ENCODE data around the gene EGFL6. TPM values are rescaled to one million over a fixed set of nuclear protein-coding genes. Genes with fewer than 3 reads are reported as not detected.
"Not testable (repeated sequence)": the region's sequence is repeated elsewhere in the genome, so short reads cannot be mapped to it uniquely, and the experiment has no call there.

The EGFL6 gene
- total RNA-seq, 1 donor from 2014 or later, result not detected

DNA sequence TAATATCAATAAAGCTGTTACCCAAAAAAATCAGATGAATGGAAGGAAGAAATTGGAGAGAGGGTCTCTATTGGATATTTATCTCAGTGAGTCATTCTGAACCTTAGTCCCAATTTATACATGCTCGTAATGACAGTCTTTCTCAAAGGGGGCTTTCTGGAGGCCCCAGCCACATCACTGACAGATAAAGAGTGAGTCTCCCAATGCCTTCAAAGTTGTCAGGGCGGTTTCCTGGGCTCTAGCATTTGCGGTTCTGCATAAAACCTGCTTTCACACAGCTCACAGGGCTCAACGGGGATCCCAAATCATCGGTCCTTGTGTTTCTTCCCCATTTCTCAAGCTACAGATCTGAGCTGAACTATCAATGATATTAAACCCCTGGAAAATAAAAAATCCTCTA lies 100.8 kb downstream of the EGFL6 start:
- TF ChIP-seq, protein P1, sequence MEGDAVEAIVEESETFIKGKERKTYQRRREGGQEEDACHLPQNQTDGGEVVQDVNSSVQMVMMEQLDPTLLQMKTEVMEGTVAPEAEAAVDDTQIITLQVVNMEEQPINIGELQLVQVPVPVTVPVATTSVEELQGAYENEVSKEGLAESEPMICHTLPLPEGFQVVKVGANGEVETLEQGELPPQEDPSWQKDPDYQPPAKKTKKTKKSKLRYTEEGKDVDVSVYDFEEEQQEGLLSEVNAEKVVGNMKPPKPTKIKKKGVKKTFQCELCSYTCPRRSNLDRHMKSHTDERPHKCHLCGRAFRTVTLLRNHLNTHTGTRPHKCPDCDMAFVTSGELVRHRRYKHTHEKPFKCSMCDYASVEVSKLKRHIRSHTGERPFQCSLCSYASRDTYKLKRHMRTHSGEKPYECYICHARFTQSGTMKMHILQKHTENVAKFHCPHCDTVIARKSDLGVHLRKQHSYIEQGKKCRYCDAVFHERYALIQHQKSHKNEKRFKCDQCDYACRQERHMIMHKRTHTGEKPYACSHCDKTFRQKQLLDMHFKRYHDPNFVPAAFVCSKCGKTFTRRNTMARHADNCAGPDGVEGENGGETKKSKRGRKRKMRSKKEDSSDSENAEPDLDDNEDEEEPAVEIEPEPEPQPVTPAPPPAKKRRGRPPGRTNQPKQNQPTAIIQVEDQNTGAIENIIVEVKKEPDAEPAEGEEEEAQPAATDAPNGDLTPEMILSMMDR (IDR thresholded peaks at IDR 0.05), result no peak
- H3K4me1 Mint-ChIP-seq (ENCODE audit: unreplicated experiment), result peaks cover 20% of the 10 kb centered on the region
- no peaks in the 10 kb centered on the region for H3K27me3 Mint-ChIP-seq (ENCODE audit: unreplicated experiment)
- H3K27ac Mint-ChIP-seq (ENCODE audit: unreplicated experiment), result peak overlapping the region; percentile 92
- DNase-seq (ENCODE audit: extremely low spot score, unreplicated experiment), result no peak
- no peak overlapping the region for H3K4me3 Mint-ChIP-seq (ENCODE audit: unreplicated experiment)
- no peaks in the 10 kb centered on the region for H3K9me3 Mint-ChIP-seq (ENCODE audit: unreplicated experiment)
- H3K36me3 Mint-ChIP-seq (ENCODE audit: unreplicated experiment), result peaks cover 2% of the 10 kb centered on the region

GRCh38 chrX:13673016-13673415 lies 103.6 kb downstream of the EGFL6 start:
- Mint-ChIP-seq H3K4me1 (ENCODE audit: unreplicated experiment) (peaks cover 13% of the 10 kb centered on the region), H3K27me3 (ENCODE audit: unreplicated experiment) (no peaks in the 10 kb centered on the region)
- no peak for DNase-seq (ENCODE audit: extremely low spot score, unreplicated experiment)

DNA sequence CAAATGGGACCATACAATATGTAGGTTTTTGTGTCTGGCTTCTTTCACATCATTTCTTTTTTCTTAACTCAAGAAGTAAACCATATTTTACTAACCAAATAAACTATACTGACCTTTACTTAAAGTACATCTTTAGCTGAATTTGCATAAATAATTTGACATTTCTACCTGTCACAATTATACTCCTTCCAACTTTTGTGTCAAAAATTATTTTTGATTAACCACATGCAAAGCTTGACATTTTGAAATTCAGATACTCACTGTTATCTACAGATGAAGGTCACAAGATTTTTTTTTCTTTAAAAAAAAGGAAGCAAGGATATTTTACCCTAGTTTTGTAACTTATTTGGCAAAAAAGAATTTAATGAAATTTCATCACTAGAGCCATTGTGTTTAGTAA lies 107.5 kb downstream of the EGFL6 start:
- TF ChIP-seq, protein P1 (IDR thresholded peaks at IDR 0.05), result no peak

More at GRCh38 chrX:13673016-13673415, 103.6 kb downstream of the EGFL6 start:
- no peaks in the 10 kb centered on the region for H3K9me3 Mint-ChIP-seq (ENCODE audit: unreplicated experiment)
- no peak overlapping the region for H3K4me3 Mint-ChIP-seq (ENCODE audit: unreplicated experiment)
- no peak overlapping the region for H3K27ac Mint-ChIP-seq (ENCODE audit: unreplicated experiment)
- peaks cover 2% of the 10 kb centered on the region for H3K36me3 Mint-ChIP-seq (ENCODE audit: unreplicated experiment)
- TF ChIP-seq, protein P1 (IDR thresholded peaks at IDR 0.05), result no peak

GRCh38 chrX:13679700-13680099 lies 110.3 kb downstream of the EGFL6 start:
- H3K27ac Mint-ChIP-seq (ENCODE audit: unreplicated experiment); DNase-seq (ENCODE audit: extremely low spot score, unreplicated experiment); H3K4me3 Mint-ChIP-seq (ENCODE audit: unreplicated experiment); H3K27me3 Mint-ChIP-seq (ENCODE audit: unreplicated experiment); H3K9me3 Mint-ChIP-seq (ENCODE audit: unreplicated experiment); H3K36me3 Mint-ChIP-seq (ENCODE audit: unreplicated experiment); H3K4me1 Mint-ChIP-seq (ENCODE audit: unreplicated experiment): not testable (repeated sequence)

More for the DNA sequence above, 107.5 kb downstream of the EGFL6 start:
- H3K9me3 Mint-ChIP-seq (ENCODE audit: unreplicated experiment), result no peaks in the 10 kb centered on the region
- no peaks in the 10 kb centered on the region for H3K27me3 Mint-ChIP-seq (ENCODE audit: unreplicated experiment)
- H3K4me3 Mint-ChIP-seq (ENCODE audit: unreplicated experiment), result no peak overlapping the region
- H3K36me3 Mint-ChIP-seq (ENCODE audit: unreplicated experiment), result no peaks in the 10 kb centered on the region
- H3K4me1 Mint-ChIP-seq (ENCODE audit: unreplicated experiment), result no peaks in the 10 kb centered on the region
- DNase-seq (ENCODE audit: extremely low spot score, unreplicated experiment), result no peak
- H3K27ac Mint-ChIP-seq (ENCODE audit: unreplicated experiment), result no peak overlapping the region

DNA sequence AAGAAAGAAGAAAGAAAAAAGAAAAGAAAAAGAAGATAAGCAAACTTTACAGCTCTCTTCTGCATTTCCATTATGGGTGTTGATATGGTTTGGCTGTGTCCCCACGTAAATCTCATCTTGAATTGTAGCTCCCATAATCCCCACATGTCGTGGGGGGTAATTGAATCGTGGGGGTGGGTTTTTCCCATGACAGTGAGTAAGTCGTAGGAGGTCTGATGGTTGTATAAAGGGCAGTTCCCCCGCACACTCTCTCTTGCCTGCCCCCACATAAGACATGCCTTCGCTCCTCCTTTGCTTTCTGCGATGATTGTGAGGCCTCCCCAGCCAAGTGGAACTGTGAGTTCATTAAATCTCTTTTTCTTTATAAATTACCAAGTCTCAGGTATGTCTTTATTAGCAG lies 112.2 kb downstream of the EGFL6 start:
- TF ChIP-seq, protein P1 (IDR thresholded peaks at IDR 0.05), result no peak
- no peak for DNase-seq (ENCODE audit: extremely low spot score, unreplicated experiment)
- no peak overlapping the region for H3K27ac Mint-ChIP-seq (ENCODE audit: unreplicated experiment)
- no peaks in the 10 kb centered on the region for H3K36me3 Mint-ChIP-seq (ENCODE audit: unreplicated experiment)
- H3K9me3 Mint-ChIP-seq (ENCODE audit: unreplicated experiment), result peaks cover 5% of the 10 kb centered on the region
- no peaks in the 10 kb centered on the region for H3K27me3 Mint-ChIP-seq (ENCODE audit: unreplicated experiment)
- H3K4me3 Mint-ChIP-seq (ENCODE audit: unreplicated experiment), result no peak overlapping the region
- no peaks in the 10 kb centered on the region for H3K4me1 Mint-ChIP-seq (ENCODE audit: unreplicated experiment)

Small RNA genes lying within 50 kb of the gene (microRNA-seq; reads per million reads assigned to microRNA genes)
- gene MIR6086 (ENCODE audit: unreplicated experiment), result not detected

Other genes starting within 250 kb of the EGFL6 start
- gene ATXN3L, start 249.5 kb upstream of the EGFL6 start, total RNA-seq, result not detected in 2 replicates
- gene TCEANC, start 83.5 kb downstream of the EGFL6 start, total RNA-seq, result 3.6 and 4.7 TPM in 2 replicates
- gene RAB9A, start 119.5 kb downstream of the EGFL6 start, total RNA-seq, result 25.6 and 32.9 TPM in 2 replicates
- gene TRAPPC2, start 165.0 kb downstream of the EGFL6 start, total RNA-seq, result 14.7 and 14.8 TPM in 2 replicates
- gene OFD1, start 165.1 kb downstream of the EGFL6 start, total RNA-seq, result 15.2 and 17.3 TPM in 2 replicates
- gene GPM6B, start 247.5 kb downstream of the EGFL6 start, total RNA-seq, result 10.7 and 12.0 TPM in 2 replicates

All from osteocyte (in vitro differentiated cells).